HEK293 (cell line): ENCODE data around the gene THSD7B.

ENCODE experiments used
- CTCF ChIA-PET: fragments of 350-600 bp; formaldehyde crosslinking; extraction: SDS; loops from one replicate; lab custom pipeline; 2021; ENCODE audit warnings: antibody characterized with exemption; lab: Yijun Ruan, JAX
- POLR2A ChIA-PET: fragments of 300-600 bp; formaldehyde crosslinking; extraction: SDS; loops from one replicate; lab custom pipeline; 2020; ENCODE audit warnings: antibody characterized with exemption, inconsistent platforms; lab: Yijun Ruan, JAX
- H3K27ac ChIP-seq: fragments of 200-500 bp; sonication (Bioruptor generic); 2 replicates; pipeline ENCODE4 v1.5.1; 2014; ENCODE audit warnings: low read depth, low read length, control low read depth, inconsistent platforms; ENCODE audit errors: extremely low read depth
- H3K36me3 ChIP-seq, 2 experiments: fragments of 200-500 bp in 1 of 2; sonication (Bioruptor generic) in 1 of 2; 1 replicate in 1 of 2; 2 replicates in 1 of 2; pipeline ENCODE4 v1.5.1; 2014 to 2017; ENCODE audit warnings: inconsistent platforms in 2 of 2, low read length in 2 of 2; ENCODE audit not compliant: control insufficient read depth in 2 of 2, insufficient read depth in 1 of 2
- H3K4me1 ChIP-seq: fragments of 200-500 bp; sonication (Bioruptor generic); 2 replicates; pipeline ENCODE4 v1.5.1; 2014; ENCODE audit warnings: mild to moderate bottlenecking, low read length, inconsistent platforms; ENCODE audit not compliant: control insufficient read depth, insufficient read depth
- H3K4me3 ChIP-seq: 2 replicates; pipeline ENCODE4 v1.5.1; 2011; ENCODE audit warnings: low read depth, mild to moderate bottlenecking, control low read depth, low read length, moderate library complexity
- H3K9me3 ChIP-seq: fragments of 200-500 bp; sonication (Bioruptor generic); 2 replicates; pipeline ENCODE4 v1.5.1; 2014; ENCODE audit warnings: low read depth, low read length, inconsistent platforms; ENCODE audit not compliant: control insufficient read depth, insufficient read depth
- FEZF1 ChIP-seq: fragments of 450-650 bp; formaldehyde crosslinking; IDR thresholded peaks from 2 replicates; pipeline ENCODE4 v1.5.1; 2016; ENCODE audit warnings: missing biosample characterization, missing genetic modification characterization
- GLIS2 ChIP-seq: fragments of 450-650 bp; formaldehyde crosslinking; IDR thresholded peaks from 2 replicates; pipeline ENCODE4 v1.5.1; 2016; ENCODE audit warnings: missing biosample characterization, missing genetic modification characterization
- HOXA7 ChIP-seq: sonication (generic); formaldehyde crosslinking; IDR thresholded peaks from 2 replicates; pipeline ENCODE4 v1.8.1; 2022; ENCODE audit warnings: missing genetic modification reagents, borderline replicate concordance
- OSR2 ChIP-seq: fragments of 450-650 bp; formaldehyde crosslinking; IDR thresholded peaks from 2 replicates; pipeline ENCODE4 v1.5.1; 2016; ENCODE audit warnings: missing biosample characterization, missing genetic modification characterization
- RBAK ChIP-seq: fragments of 450-650 bp; formaldehyde crosslinking; IDR thresholded peaks from 2 replicates; pipeline ENCODE4 v1.5.1; 2016; ENCODE audit warnings: missing biosample characterization, missing genetic modification characterization
- SETDB1 ChIP-seq: IDR thresholded peaks from one replicate; pipeline ENCODE4 v1.6.1; 2017; ENCODE audit warnings: mild to moderate bottlenecking, low read length, moderate library complexity, mixed read lengths; ENCODE audit not compliant: insufficient read length
- YY2 ChIP-seq: fragments of 450-650 bp; formaldehyde crosslinking; IDR thresholded peaks from 2 replicates; pipeline ENCODE4 v1.5.1; 2016; ENCODE audit warnings: missing biosample characterization, missing genetic modification characterization
- ZNF121 ChIP-seq: fragments of 450-650 bp; formaldehyde crosslinking; IDR thresholded peaks from 2 replicates; pipeline ENCODE4 v1.5.1; 2016; ENCODE audit warnings: missing biosample characterization, missing genetic modification characterization
- ZNF132 ChIP-seq: fragments of 450-650 bp; formaldehyde crosslinking; IDR thresholded peaks from 2 replicates; pipeline ENCODE4 v1.5.1; 2017; ENCODE audit warnings: missing biosample characterization, missing genetic modification characterization, borderline replicate concordance
- ZNF155 ChIP-seq: fragments of 450-650 bp; formaldehyde crosslinking; IDR thresholded peaks from 2 replicates; pipeline ENCODE4 v1.5.1; 2016; ENCODE audit warnings: missing biosample characterization, missing genetic modification characterization
- ZNF202 ChIP-seq: fragments of 450-650 bp; formaldehyde crosslinking; IDR thresholded peaks from 2 replicates; pipeline ENCODE4 v1.5.1; 2016; ENCODE audit warnings: missing biosample characterization, missing genetic modification characterization, borderline replicate concordance
- ZNF214 ChIP-seq: fragments of 450-650 bp; formaldehyde crosslinking; IDR thresholded peaks from 2 replicates; pipeline ENCODE4 v1.5.1; 2017; ENCODE audit warnings: missing biosample characterization, mild to moderate bottlenecking, missing genetic modification characterization, borderline replicate concordance
- ZNF223 ChIP-seq: fragments of 450-650 bp; formaldehyde crosslinking; IDR thresholded peaks from 2 replicates; pipeline ENCODE4 v1.5.1; 2016; ENCODE audit warnings: missing biosample characterization, missing genetic modification characterization
- ZNF350 ChIP-seq: fragments of 450-650 bp; formaldehyde crosslinking; IDR thresholded peaks from 2 replicates; pipeline ENCODE4 v1.5.0; 2017; ENCODE audit warnings: missing biosample characterization, mild to moderate bottlenecking, missing genetic modification characterization
- ZNF366 ChIP-seq: fragments of 450-650 bp; formaldehyde crosslinking; conservative IDR thresholded peaks from 2 replicates; pipeline ENCODE4 v1.5.1; 2016; ENCODE audit warnings: missing biosample characterization, missing genetic modification characterization
- ZNF423 ChIP-seq: fragments of 450-650 bp; formaldehyde crosslinking; IDR thresholded peaks from 2 replicates; pipeline ENCODE4 v1.5.1; 2016; ENCODE audit warnings: missing biosample characterization, missing genetic modification characterization
- ZNF629 ChIP-seq: fragments of 450-650 bp; formaldehyde crosslinking; IDR thresholded peaks from 2 replicates; pipeline ENCODE4 v1.5.1; 2017; ENCODE audit warnings: missing biosample characterization, missing genetic modification characterization
- ZNF768 ChIP-seq: fragments of 450-650 bp; formaldehyde crosslinking; IDR thresholded peaks from 2 replicates; pipeline ENCODE4 v1.5.1; 2018; ENCODE audit warnings: missing biosample characterization, mild to moderate bottlenecking, missing genetic modification characterization
- ZNF791 ChIP-seq: fragments of 450-650 bp; formaldehyde crosslinking; IDR thresholded peaks from 2 replicates; pipeline ENCODE4 v1.5.1; 2016; ENCODE audit warnings: missing biosample characterization, missing genetic modification characterization
- ZNF792 ChIP-seq: fragments of 450-650 bp; formaldehyde crosslinking; IDR thresholded peaks from 2 replicates; pipeline ENCODE4 v1.5.1; 2016; ENCODE audit warnings: missing biosample characterization, missing genetic modification characterization
- ZSCAN23 ChIP-seq: fragments of 450-650 bp; formaldehyde crosslinking; IDR thresholded peaks from 2 replicates; pipeline ENCODE4 v1.5.1; 2016; ENCODE audit warnings: missing biosample characterization, missing genetic modification characterization
- TF ChIP-seq, protein P1 (sequence below): fragments of 450-650 bp; formaldehyde crosslinking; IDR thresholded peaks from 2 replicates; pipeline ENCODE4 v1.5.1; 2016; ENCODE audit warnings: missing biosample characterization, missing genetic modification characterization
- TF ChIP-seq, protein P2 (sequence below): fragments of 450-650 bp; formaldehyde crosslinking; IDR thresholded peaks from 2 replicates; pipeline ENCODE4 v1.5.1; 2016; ENCODE audit warnings: missing biosample characterization, missing genetic modification characterization
- TF ChIP-seq, protein P3 (sequence below): fragments of 450-650 bp; formaldehyde crosslinking; IDR thresholded peaks from 2 replicates; pipeline ENCODE4 v1.5.1; 2016; ENCODE audit warnings: missing biosample characterization, missing genetic modification characterization
- TF ChIP-seq, protein P4 (sequence below): fragments of 450-650 bp; formaldehyde crosslinking; IDR thresholded peaks from 2 replicates; pipeline ENCODE4 v1.5.1; 2016; ENCODE audit warnings: missing biosample characterization, missing genetic modification characterization, low read depth

The THSD7B gene

DNA sequence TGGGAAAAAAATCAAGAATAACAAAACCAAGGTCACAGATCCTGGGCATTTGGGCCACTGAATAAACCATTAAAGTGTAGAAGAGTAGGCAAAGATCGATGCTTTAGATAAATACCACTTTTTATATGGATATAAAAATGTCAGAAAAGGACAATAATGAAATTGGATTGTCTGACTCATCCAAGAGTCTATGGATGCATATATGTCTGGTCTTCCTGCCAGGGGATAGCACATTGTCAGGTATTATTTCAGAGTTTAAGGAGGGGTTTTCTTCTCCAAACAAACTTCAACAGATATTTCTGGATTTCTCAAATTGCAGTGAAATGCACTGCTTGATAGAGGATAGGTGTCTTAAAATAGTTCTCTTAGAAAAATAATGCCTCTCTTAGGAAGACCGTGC lies 466.7 kb downstream of the THSD7B start:
- Histone ChIP-seq H3K9me3 (no peaks in the 10 kb centered on the region), H3K27ac (no peak overlapping the region), H3K36me3 (no peaks in the 10 kb centered on the region), H3K4me1 (no peaks in the 10 kb centered on the region), H3K4me3 (no peak overlapping the region)
- TF ChIP-seq, protein P1, sequence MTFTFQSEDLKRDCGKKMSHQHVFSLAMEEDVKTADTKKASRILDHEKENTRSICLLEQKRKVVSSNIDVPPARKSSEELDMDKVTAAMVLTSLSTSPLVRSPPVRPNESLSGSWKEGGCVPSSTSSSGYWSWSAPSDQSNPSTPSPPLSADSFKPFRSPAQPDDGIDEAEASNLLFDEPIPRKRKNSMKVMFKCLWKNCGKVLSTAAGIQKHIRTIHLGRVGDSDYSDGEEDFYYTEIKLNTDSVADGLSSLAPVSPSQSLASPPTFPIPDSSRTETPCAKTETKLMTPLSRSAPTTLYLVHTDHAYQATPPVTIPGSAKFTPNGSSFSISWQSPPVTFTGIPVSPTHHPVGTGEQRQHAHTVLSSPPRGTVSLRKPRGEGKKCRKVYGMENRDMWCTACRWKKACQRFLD (tag by site-specific recombination) = no peak
- no peak for TF ChIP-seq OSR2
- TF ChIP-seq, protein P2, sequence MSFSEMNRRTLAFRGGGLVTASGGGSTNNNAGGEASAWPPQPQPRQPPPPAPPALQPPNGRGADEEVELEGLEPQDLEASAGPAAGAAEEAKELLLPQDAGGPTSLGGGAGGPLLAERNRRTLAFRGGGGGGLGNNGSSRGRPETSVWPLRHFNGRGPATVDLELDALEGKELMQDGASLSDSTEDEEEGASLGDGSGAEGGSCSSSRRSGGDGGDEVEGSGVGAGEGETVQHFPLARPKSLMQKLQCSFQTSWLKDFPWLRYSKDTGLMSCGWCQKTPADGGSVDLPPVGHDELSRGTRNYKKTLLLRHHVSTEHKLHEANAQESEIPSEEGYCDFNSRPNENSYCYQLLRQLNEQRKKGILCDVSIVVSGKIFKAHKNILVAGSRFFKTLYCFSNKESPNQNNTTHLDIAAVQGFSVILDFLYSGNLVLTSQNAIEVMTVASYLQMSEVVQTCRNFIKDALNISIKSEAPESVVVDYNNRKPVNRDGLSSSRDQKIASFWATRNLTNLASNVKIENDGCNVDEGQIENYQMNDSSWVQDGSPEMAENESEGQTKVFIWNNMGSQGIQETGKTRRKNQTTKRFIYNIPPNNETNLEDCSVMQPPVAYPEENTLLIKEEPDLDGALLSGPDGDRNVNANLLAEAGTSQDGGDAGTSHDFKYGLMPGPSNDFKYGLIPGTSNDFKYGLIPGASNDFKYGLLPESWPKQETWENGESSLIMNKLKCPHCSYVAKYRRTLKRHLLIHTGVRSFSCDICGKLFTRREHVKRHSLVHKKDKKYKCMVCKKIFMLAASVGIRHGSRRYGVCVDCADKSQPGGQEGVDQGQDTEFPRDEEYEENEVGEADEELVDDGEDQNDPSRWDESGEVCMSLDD (tag by site-specific recombination) = no peak
- POLR2A ChIA-PET = no interaction called here
- CTCF ChIA-PET = no interaction called here

DNA sequence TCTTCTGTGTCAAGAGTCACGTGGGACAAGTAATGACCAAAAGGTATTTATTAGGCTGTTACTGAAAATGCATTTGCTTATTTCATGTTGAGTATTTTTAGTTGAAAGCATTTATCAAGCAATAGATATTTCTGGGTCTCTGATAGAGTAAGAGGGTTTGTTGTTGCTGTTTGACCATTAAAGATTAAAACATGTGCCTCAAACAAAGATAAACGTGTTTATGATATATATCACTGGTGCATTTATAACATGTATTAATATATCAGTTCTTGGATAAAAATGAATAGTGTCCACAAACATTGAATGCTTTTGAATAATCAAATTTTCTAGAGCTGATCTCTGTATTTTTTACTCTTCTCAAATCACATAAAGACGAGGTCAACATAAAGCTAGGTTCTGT lies 467.7 kb downstream of the THSD7B start:
- ChIA-PET POLR2A (no interaction called here), CTCF (no interaction called here)

DNA sequence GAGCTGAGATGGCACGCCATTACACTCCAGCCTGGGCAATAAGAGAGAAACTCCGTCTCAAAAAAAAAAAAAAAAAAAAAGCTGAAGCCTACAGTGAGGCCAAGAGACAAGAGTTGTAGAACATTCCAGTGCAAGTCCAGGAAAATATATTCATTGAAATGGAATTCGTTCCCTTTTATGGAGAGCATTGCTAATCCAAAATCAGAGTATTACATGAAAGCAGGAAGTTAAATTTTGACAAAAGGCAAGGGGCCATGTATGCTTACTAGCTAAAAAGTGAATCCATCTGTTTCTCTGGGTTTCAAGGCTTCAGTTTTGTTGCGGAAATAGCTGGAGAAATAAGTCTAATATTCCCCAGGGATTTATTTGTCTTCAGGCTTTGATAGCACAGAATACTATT lies 471.7 kb downstream of the THSD7B start:
- ChIA-PET POLR2A (no interaction called here), CTCF (no interaction called here)
- H3K27ac ChIP-seq = no peak overlapping the region
- H3K4me3 ChIP-seq = no peak overlapping the region
- H3K36me3 ChIP-seq = no peaks in the 10 kb centered on the region
- no peak for TF ChIP-seq ZNF768 (tag by site-specific recombination)
- TF ChIP-seq ZNF121 = no peak
- TF ChIP-seq RBAK (tag by site-specific recombination) = no peak
- TF ChIP-seq ZNF423 (tag by site-specific recombination) = no peak
- no peak for TF ChIP-seq HOXA7 (CRISPR knock-in tag)
- no peak for TF ChIP-seq ZNF350
- TF ChIP-seq OSR2 = no peak
- no peak for TF ChIP-seq ZNF629 (tag by site-specific recombination)
- TF ChIP-seq ZNF366 (tag by site-specific recombination) = no peak
- no peak for TF ChIP-seq SETDB1
- TF ChIP-seq, protein P3, sequence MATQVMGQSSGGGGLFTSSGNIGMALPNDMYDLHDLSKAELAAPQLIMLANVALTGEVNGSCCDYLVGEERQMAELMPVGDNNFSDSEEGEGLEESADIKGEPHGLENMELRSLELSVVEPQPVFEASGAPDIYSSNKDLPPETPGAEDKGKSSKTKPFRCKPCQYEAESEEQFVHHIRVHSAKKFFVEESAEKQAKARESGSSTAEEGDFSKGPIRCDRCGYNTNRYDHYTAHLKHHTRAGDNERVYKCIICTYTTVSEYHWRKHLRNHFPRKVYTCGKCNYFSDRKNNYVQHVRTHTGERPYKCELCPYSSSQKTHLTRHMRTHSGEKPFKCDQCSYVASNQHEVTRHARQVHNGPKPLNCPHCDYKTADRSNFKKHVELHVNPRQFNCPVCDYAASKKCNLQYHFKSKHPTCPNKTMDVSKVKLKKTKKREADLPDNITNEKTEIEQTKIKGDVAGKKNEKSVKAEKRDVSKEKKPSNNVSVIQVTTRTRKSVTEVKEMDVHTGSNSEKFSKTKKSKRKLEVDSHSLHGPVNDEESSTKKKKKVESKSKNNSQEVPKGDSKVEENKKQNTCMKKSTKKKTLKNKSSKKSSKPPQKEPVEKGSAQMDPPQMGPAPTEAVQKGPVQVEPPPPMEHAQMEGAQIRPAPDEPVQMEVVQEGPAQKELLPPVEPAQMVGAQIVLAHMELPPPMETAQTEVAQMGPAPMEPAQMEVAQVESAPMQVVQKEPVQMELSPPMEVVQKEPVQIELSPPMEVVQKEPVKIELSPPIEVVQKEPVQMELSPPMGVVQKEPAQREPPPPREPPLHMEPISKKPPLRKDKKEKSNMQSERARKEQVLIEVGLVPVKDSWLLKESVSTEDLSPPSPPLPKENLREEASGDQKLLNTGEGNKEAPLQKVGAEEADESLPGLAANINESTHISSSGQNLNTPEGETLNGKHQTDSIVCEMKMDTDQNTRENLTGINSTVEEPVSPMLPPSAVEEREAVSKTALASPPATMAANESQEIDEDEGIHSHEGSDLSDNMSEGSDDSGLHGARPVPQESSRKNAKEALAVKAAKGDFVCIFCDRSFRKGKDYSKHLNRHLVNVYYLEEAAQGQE (tag by site-specific recombination) = no peak
- no peak for TF ChIP-seq ZNF155 (tag by site-specific recombination)
- TF ChIP-seq, protein P4, sequence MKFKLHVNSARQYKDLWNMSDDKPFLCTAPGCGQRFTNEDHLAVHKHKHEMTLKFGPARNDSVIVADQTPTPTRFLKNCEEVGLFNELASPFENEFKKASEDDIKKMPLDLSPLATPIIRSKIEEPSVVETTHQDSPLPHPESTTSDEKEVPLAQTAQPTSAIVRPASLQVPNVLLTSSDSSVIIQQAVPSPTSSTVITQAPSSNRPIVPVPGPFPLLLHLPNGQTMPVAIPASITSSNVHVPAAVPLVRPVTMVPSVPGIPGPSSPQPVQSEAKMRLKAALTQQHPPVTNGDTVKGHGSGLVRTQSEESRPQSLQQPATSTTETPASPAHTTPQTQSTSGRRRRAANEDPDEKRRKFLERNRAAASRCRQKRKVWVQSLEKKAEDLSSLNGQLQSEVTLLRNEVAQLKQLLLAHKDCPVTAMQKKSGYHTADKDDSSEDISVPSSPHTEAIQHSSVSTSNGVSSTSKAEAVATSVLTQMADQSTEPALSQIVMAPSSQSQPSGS (tag by site-specific recombination) = no peak
- TF ChIP-seq ZNF202 (tag by site-specific recombination) = no peak
- TF ChIP-seq ZNF132 = no peak
- no peak for TF ChIP-seq ZNF791 (tag by site-specific recombination)
- no peaks in the 10 kb centered on the region for H3K4me1 ChIP-seq
- no peaks in the 10 kb centered on the region for H3K9me3 ChIP-seq

More for the DNA sequence above, 467.7 kb downstream of the THSD7B start:
- H3K4me1 ChIP-seq = no peaks in the 10 kb centered on the region
- H3K9me3 ChIP-seq = no peaks in the 10 kb centered on the region
- H3K4me3 ChIP-seq = no peak overlapping the region
- no peak for TF ChIP-seq FEZF1
- no peak for TF ChIP-seq ZNF792 (tag by site-specific recombination)
- TF ChIP-seq YY2 (tag by site-specific recombination) = no peak
- TF ChIP-seq HOXA7 (CRISPR knock-in tag) = no peak
- TF ChIP-seq ZNF223 = no peak
- no peak for TF ChIP-seq GLIS2 (tag by site-specific recombination)
- no peak for TF ChIP-seq ZNF214 (tag by site-specific recombination)
- no peak for TF ChIP-seq ZNF202 (tag by site-specific recombination)
- no peak for TF ChIP-seq ZSCAN23 (tag by site-specific recombination)
- TF ChIP-seq, all 188 proteins: peak for 0
- no peak overlapping the region for H3K27ac ChIP-seq
- no peaks in the 10 kb centered on the region for H3K36me3 ChIP-seq
